HepG2 (cell line): ENCODE measurements around the gene CHTF18. TPM values are rescaled to one million over a fixed set of nuclear protein-coding genes. Genes with fewer than 3 reads are reported as not detected.

Experiments used
- ARID5B ChIP-seq: IDR thresholded peaks from 2 replicates; pipeline ENCODE4 v1.4.0; 2020; ENCODE audit warnings: mild to moderate bottlenecking, missing genetic modification reagents
- CCAR2 ChIP-seq: fragments of 200-400 bp; formaldehyde crosslinking; optimal IDR thresholded peaks from 2 replicates; pipeline ENCODE3; 2018; ENCODE audit warnings: low read depth, mild to moderate bottlenecking, low read length, moderate library complexity
- IRF1 ChIP-seq: sonication (generic); formaldehyde crosslinking; IDR thresholded peaks from 2 replicates; pipeline ENCODE4 v1.4.0; 2020; ENCODE audit warnings: low read depth, mild to moderate bottlenecking, missing genetic modification reagents
- KDM4B ChIP-seq: sonication (generic); formaldehyde crosslinking; IDR thresholded peaks from 2 replicates; pipeline ENCODE4 v1.4.0; 2020; ENCODE audit warnings: missing genetic modification reagents
- KMT2A ChIP-seq: sonication (generic); formaldehyde crosslinking; IDR thresholded peaks from 2 replicates; pipeline ENCODE4 v1.4.0; 2020; ENCODE audit warnings: missing genetic modification reagents
- LCORL ChIP-seq, 2 experiments: fragments of 450-650 bp in 1 of 2; sonication (generic) in 1 of 2; formaldehyde crosslinking in 1 of 2; IDR thresholded peaks; 2 replicates each; pipeline versions ENCODE4 v1.5.0 to v1.6.1; 2017 to 2020; ENCODE audit warnings: antibody characterized with exemption in 1 of 2, missing genetic modification reagents in 1 of 2
- MAZ ChIP-seq, 2 experiments: sonication (generic) in 1 of 2; formaldehyde crosslinking in 1 of 2; IDR thresholded peaks; 2 replicates each; pipeline versions ENCODE4 v1.5.0 to v1.6.1; 2012 to 2020; ENCODE audit warnings: low read depth in 2 of 2, mild to moderate bottlenecking in 2 of 2, borderline replicate concordance in 1 of 2, improper control_type of control experiment in 1 of 2, low read length in 1 of 2, missing genetic modification reagents in 1 of 2, moderate library complexity in 1 of 2
- MXD3 ChIP-seq: IDR thresholded peaks from 2 replicates; pipeline ENCODE4 v1.6.1; 2016; ENCODE audit warnings: mild to moderate bottlenecking, missing biosample characterization, missing genetic modification reagents
- SP2 ChIP-seq: sonication (generic); formaldehyde crosslinking; IDR thresholded peaks from 2 replicates; pipeline ENCODE4 v1.5.1; 2020; ENCODE audit warnings: mild to moderate bottlenecking, missing genetic modification reagents
- STAG1 ChIP-seq: sonication (generic); formaldehyde crosslinking; IDR thresholded peaks from 2 replicates; pipeline ENCODE4 v1.4.0; 2020; ENCODE audit warnings: missing genetic modification reagents
- ZBTB37 ChIP-seq: sonication (generic); formaldehyde crosslinking; IDR thresholded peaks from 2 replicates; pipeline ENCODE4 v1.4.0; 2020; ENCODE audit warnings: mild to moderate bottlenecking, missing genetic modification reagents
- ZNF280B ChIP-seq: sonication (generic); formaldehyde crosslinking; IDR thresholded peaks from 2 replicates; pipeline ENCODE4 v1.5.0; 2020; ENCODE audit warnings: missing genetic modification reagents, mild to moderate bottlenecking, borderline replicate concordance
- ZNF674 ChIP-seq: sonication (generic); formaldehyde crosslinking; IDR thresholded peaks from 2 replicates; pipeline ENCODE4 v1.5.0; 2020; ENCODE audit warnings: low read depth, mild to moderate bottlenecking, missing genetic modification reagents
- ZNF784 ChIP-seq: sonication (generic); formaldehyde crosslinking; IDR thresholded peaks from 2 replicates; pipeline ENCODE4 v1.5.1; 2020; ENCODE audit warnings: missing genetic modification reagents, mild to moderate bottlenecking, borderline replicate concordance
- polyA plus RNA-seq, 8 experiments: library from polyadenylated mRNA; depleted of rRNA in 3 of 8; stranded (reverse) in 7 of 8; unstranded in 1 of 8; fragments of >200 nt; fragmentation: Illumina TruSeq in 4 of 8; extraction: Trizol in 4 of 8; gene quantifications; 2 replicates each; pipeline versions ENCODE4 v1.2.1 to v1.2.3, GENCODE V29; 2011 to 2016; ENCODE audit warnings: low read depth in 4 of 8, missing spikeins in 1 of 8, mixed read lengths in 1 of 8; ENCODE audit not compliant: insufficient read depth in 1 of 8
- total RNA-seq, 5 experiments: library from RNA; depleted of rRNA; stranded (reverse); fragments of >200 nt; fragmentation: Illumina TruSeq; extraction: Trizol; gene quantifications; 2 replicates each; pipeline ENCODE4 v1.2.3, GENCODE V29; 2016; ENCODE audit warnings: low read depth in 1 of 5

The CHTF18 gene
- total and polyA plus RNA-seq, 2 of the 13 experiments (the other 11 are each of a cell fraction or from before 2014, with no cell fraction given): 8.6 to 22.9 TPM

- TF ChIP-seq IRF1: no peak
- TF ChIP-seq ZBTB37 (CRISPR knock-in tag): no peak
- no peak for TF ChIP-seq MAZ (IDR thresholded peaks at IDR 0.05; ENCODE audit: borderline replicate concordance, low read depth, low read length)
- peak; percentile 37; the same call in 1 of the 2 replicates for TF ChIP-seq MAZ (CRISPR knock-in tag; IDR thresholded peaks at IDR 0.05; ENCODE audit: low read depth)
- no peak for TF ChIP-seq ZNF280B (CRISPR knock-in tag)
- no peak for TF ChIP-seq ARID5B
- no peak for TF ChIP-seq SP2 (CRISPR knock-in tag)
- no peak for TF ChIP-seq ZNF784 (CRISPR knock-in tag)
- no peak for TF ChIP-seq KMT2A (CRISPR knock-in tag)
- TF ChIP-seq LCORL (IDR thresholded peaks at IDR 0.05): no peak
- TF ChIP-seq LCORL (CRISPR knock-in tag; IDR thresholded peaks at IDR 0.05): 0 out of 2 replicates have a peak, but pooled peaks have one; percentile 14
- TF ChIP-seq MXD3 (CRISPR knock-in tag): no peak
- 0 out of 2 replicates have a peak, but pooled peaks have one; percentile 47 for TF ChIP-seq KDM4B
- TF ChIP-seq ZNF674: no peak
- TF ChIP-seq STAG1: peak; percentile 51
- no peak for TF ChIP-seq CCAR2
These were observed 42.7 kb upstream of the CHTF18 start (continued) for GRCh38 chr16:745739-746138.
